HG02678 (cell line): ENCODE results near the gene NACA.
"Not testable (repeated sequence)": the region's sequence is repeated elsewhere in the genome, so short reads cannot be mapped to it uniquely, and the experiment has no call there.

Experiments used
- ATAC-seq: cut with Tn5 transposase; IDR thresholded peaks from one replicate; pipeline ENCODE4 v1.9.1; 2021; ENCODE audit warnings: mild to moderate bottlenecking, moderate library complexity; ENCODE audit not compliant: unreplicated experiment

Gene NACA

GRCh38 chr12:56724972-56725722 is at the start of gene NACA:
NACA (minus strand) TSS chr12:56725299; CDS start chr12:56724521, 778 bp downstream.
- peak; percentile 96 for ATAC-seq

GRCh38 chr12:56773113-56773512 is 48.0 kb upstream of the NACA start:
- ATAC-seq = no peak

GRCh38 chr12:56772625-56773024 is 47.5 kb upstream of the NACA start:
- ATAC-seq = no peak

- no peak for ATAC-seq
Measured at GRCh38 chr12:56769868-56770267, 44.8 kb upstream of the NACA start.

GRCh38 chr12:56768424-56768823 is 43.3 kb upstream of the NACA start:
- ATAC-seq = no peak

- peak; percentile 99 for ATAC-seq
Measured at GRCh38 chr12:56766535-56766934, 41.4 kb upstream of the NACA start.

- ATAC-seq = no peak
Measured at GRCh38 chr12:56763753-56764657, 38.9 kb upstream of the NACA start.

- ATAC-seq = no peak
Measured at GRCh38 chr12:56761812-56762211, 36.7 kb upstream of the NACA start.

- ATAC-seq = no peak
Measured at GRCh38 chr12:56760460-56760859, 35.4 kb upstream of the NACA start.

- ATAC-seq = no peak
Measured at GRCh38 chr12:56759263-56759908, 34.3 kb upstream of the NACA start.

GRCh38 chr12:56758728-56759262 is 33.7 kb upstream of the NACA start:
- no peak for ATAC-seq

GRCh38 chr12:56757971-56758370 is 32.9 kb upstream of the NACA start:
- not testable (repeated sequence) for ATAC-seq

GRCh38 chr12:56753566-56753965 is 28.5 kb upstream of the NACA start:
- ATAC-seq = no peak

GRCh38 chr12:56751712-56752598 is 26.9 kb upstream of the NACA start, which contains the start of gene PRIM1:
PRIM1 (minus strand) TSS chr12:56752323; CDS start chr12:56752298, 25 bp downstream.
- peak; percentile 78 for ATAC-seq

- not testable (repeated sequence) for ATAC-seq
Measured at GRCh38 chr12:56750596-56750995, 25.5 kb upstream of the NACA start.

GRCh38 chr12:56749853-56750252 is 24.8 kb upstream of the NACA start:
- ATAC-seq = no peak

- no peak for ATAC-seq
Measured at GRCh38 chr12:56749359-56749758, 24.3 kb upstream of the NACA start.

GRCh38 chr12:56728139-56728861 is 3.2 kb upstream of the NACA start:
- no peak for ATAC-seq

GRCh38 chr12:56726196-56726675 is 1.1 kb upstream of the NACA start:
- not testable (repeated sequence) for ATAC-seq
